GM12891 (cell line): ENCODE measurements around the gene ESYT2. TPM values are rescaled to one million over a fixed set of nuclear protein-coding genes. Genes with fewer than 3 reads are reported as not detected.
"Not testable (repeated sequence)": the region's sequence is repeated elsewhere in the genome, so short reads cannot be mapped to it uniquely, and the experiment has no call there.

Experiments used
- DNase-seq: peaks from one replicate; pipeline ENCODE4 v3.0.0; 2011; ENCODE audit warnings: low spot score; ENCODE audit not compliant: insufficient read length
- FAIRE-seq: peaks from 2 replicates; lab custom pipeline; 2011; peaks lifted over from hg19 to GRCh38; lab: Jason Lieb, UNC
- PAX5 ChIP-seq: IDR thresholded peaks from 2 replicates; pipeline ENCODE4 v1.6.1; 2011; ENCODE audit warnings: low read length, moderate library complexity, mild to moderate bottlenecking; ENCODE audit not compliant: insufficient read depth, severe bottlenecking
- POLR2A ChIP-seq: IDR thresholded peaks from 2 replicates; pipeline ENCODE4 v1.6.1; 2011; ENCODE audit warnings: low read depth, low read length, control low read depth
- POLR2AphosphoS5 ChIP-seq: IDR thresholded peaks from 2 replicates; pipeline ENCODE4 v1.6.1; 2011; ENCODE audit warnings: low read depth, low read length, control low read depth
- POU2F2 ChIP-seq: IDR thresholded peaks from 2 replicates; pipeline ENCODE4 v1.6.1; 2011; ENCODE audit warnings: low read depth, mild to moderate bottlenecking, control low read depth, low read length, moderate library complexity
- SPI1 ChIP-seq: IDR thresholded peaks from 2 replicates; pipeline ENCODE4 v1.6.1; 2011; ENCODE audit warnings: low read depth, low read length, control low read depth
- TAF1 ChIP-seq: IDR thresholded peaks from 2 replicates; pipeline ENCODE4 v1.6.1; 2011; ENCODE audit warnings: low read depth, low read length, control low read depth
- polyA plus RNA-seq: library from polyadenylated mRNA; unstranded; fragments of >200 nt; gene quantifications from one replicate; pipeline ENCODE4 v1.2.1, GENCODE V29; 2012; ENCODE audit warnings: low read depth, missing spikeins, inconsistent platforms; ENCODE audit not compliant: missing spikeins

Gene ESYT2
- polyA plus RNA-seq, result 15.4 TPM

GRCh38 chr7:158829342-158830210 is at the start of gene ESYT2:
Gene ESYT2, minus strand, starts transcription at chr7:158829509. Its CDS starts 91 bp downstream, at chr7:158829418.
- DNase-seq, result peak; percentile 90
- peak; percentile 73 for TF ChIP-seq POLR2A
- no peak for TF ChIP-seq PAX5
- TF ChIP-seq TAF1, result peak; percentile 69
- TF ChIP-seq POU2F2, result no peak
- TF ChIP-seq POLR2AphosphoS5, result peak; percentile 76
- TF ChIP-seq SPI1, result no peak
- FAIRE-seq, result peak; percentile 100

DNA sequence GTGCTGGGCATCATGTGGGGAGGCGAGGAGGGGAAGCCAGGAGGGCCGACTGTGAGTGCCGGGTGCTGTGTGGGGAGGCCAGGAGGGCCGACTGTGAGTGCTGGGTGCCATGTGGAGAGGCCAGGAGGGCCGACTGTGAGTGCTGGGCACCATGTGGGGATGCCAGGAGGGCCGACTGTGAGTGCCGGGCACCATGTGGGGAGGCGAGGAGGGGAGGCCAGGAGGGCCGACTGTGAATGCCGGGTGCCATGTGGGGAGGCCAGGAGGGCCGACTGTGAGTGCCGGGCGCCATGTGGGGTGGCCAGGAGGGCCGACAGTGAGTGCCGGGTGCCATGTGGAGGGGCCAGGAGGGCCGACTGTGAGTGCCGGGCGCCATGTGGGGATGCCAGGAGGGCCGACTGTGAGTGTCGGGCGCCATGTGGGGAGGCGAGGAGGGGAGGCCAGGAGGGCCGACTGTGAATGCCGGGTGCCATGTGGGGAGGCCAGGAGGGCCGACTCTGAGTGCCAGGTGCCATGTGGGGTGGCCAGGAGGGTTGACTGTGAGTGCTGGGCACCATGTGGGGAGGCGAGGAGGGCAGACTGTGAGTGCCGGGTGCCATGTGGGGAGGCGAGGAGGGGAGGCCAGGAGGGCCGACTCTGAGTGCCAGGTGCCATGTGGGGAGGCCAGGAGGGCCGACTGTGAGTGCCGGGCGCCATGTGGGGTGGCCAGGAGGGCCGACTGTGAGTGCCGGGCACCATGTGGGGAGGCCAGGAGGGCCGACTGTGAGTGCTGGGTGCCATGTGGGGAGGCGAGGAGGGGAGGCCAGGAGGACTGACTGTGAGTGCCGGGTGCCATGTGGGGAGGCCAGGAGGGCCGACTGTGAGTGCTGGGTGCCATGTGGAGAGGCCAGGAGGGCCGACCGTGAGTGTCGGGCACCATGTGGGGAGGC is 49.1 kb upstream of the ESYT2 start:
- not testable (repeated sequence) for FAIRE-seq

DNA sequence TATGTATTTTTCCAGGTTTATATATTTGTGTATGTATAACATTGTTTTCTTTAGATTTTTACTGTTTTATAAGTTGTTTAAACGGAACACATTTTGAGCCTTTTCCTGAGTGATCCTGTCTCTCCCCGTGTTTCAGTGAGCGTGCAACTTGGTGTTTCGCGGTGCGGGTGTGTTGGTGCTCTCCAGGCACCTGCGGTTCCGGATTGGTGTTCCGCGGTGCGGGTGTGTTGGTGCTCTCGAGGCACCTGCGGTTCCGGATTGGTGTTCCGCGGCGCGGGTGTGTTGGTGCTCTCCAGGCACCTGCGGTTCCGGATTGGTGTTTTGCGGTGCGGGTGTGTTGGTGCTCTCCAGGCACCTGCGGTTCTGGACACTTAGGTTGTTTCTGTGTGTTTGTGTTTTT is 47.7 kb upstream of the ESYT2 start:
- DNase-seq (no peak), FAIRE-seq (no peak)
- TF ChIP-seq POU2F2 (no peak), TAF1 (no peak), PAX5 (no peak), POLR2A (no peak), SPI1 (no peak), POLR2AphosphoS5 (no peak)

More for the DNA sequence above, 49.1 kb upstream of the ESYT2 start:
- DNase-seq, result not testable (repeated sequence)

GRCh38 chr7:158869876-158870275 is 40.6 kb upstream of the ESYT2 start:
- no peak for FAIRE-seq
- TF ChIP-seq POU2F2 (no peak), TAF1 (no peak), PAX5 (no peak), POLR2AphosphoS5 (no peak), POLR2A (no peak), SPI1 (no peak)
- no peak for DNase-seq

DNA sequence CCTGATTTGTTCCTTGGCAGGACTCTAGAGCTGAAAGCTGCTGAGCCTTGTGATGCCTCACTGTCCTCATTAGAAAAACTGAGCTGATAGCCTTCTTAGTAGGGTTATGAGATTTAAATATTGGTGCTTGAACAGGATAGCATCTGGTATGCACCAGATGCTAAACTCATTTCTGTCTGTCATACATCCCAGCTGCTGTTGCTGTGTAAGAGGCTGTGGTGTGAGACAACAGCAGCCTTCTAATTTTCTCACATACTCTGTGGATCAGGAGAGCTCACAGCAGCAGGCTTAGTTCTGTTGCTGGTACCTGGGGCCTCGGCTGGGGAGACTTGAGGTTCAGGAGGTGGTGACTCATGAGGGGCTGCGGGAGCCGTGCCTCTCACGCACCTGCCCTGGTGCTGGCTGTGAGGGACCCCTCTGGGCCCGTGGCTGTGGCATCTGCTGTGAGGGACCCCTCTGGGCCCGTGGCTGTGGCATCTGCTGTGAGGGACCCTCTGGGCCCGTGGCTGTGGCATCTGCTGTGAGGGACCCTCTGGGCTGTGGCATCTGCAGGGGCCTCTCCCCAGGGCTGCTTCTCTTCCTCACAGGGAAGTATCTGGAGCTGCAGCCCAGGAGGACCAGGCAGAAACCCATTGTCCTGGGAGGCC is 39.6 kb upstream of the ESYT2 start:
- FAIRE-seq, result no peak
- DNase-seq, result no peak
- TF ChIP-seq SPI1 (no peak), POU2F2 (no peak), POLR2A (no peak), PAX5 (no peak), POLR2AphosphoS5 (no peak), TAF1 (no peak)

GRCh38 chr7:158867214-158867984 is 38.1 kb upstream of the ESYT2 start:
- TF ChIP-seq POLR2AphosphoS5, result no peak
- TF ChIP-seq POU2F2, result no peak
- TF ChIP-seq SPI1, result no peak
- no peak for TF ChIP-seq PAX5
- no peak for TF ChIP-seq POLR2A
- TF ChIP-seq TAF1, result no peak
- FAIRE-seq, result no peak
- DNase-seq, result no peak

DNA sequence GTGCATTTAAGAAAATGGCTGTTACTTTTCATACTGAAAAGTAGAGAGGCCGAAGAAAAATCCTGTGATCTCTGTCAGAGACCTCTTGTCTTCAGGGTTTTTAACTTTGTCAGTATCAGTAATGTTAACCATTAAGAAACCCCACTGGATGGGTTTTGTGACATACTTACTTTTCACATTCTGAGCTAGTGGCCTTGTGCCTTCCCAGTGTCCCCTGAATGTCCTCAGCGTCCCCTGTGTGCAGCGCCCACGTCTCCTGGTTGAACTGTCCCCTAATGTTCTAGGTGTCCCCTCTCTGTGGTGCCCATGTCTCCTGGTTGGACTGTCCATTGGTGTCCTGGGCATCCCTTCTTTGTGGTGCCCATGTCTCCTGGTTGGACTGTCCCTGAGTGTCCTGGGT is 36.7 kb upstream of the ESYT2 start:
- no peak for TF ChIP-seq SPI1
- TF ChIP-seq POLR2A, result no peak
- no peak for TF ChIP-seq POLR2AphosphoS5
- TF ChIP-seq PAX5, result no peak
- TF ChIP-seq POU2F2, result no peak
- TF ChIP-seq TAF1, result no peak
- no peak for DNase-seq
- FAIRE-seq, result peak; percentile 43

- TF ChIP-seq PAX5 (no peak), POLR2AphosphoS5 (no peak), POU2F2 (no peak), SPI1 (no peak), POLR2A (no peak), TAF1 (no peak)
- FAIRE-seq, result no peak
- DNase-seq, result no peak
Measured at GRCh38 chr7:158865462-158865922, 36.2 kb upstream of the ESYT2 start.

GRCh38 chr7:158864833-158865232 is 35.5 kb upstream of the ESYT2 start:
- DNase-seq (no peak), FAIRE-seq (peak; percentile 20)
- TF ChIP-seq PAX5, result no peak
- no peak for TF ChIP-seq POU2F2
- TF ChIP-seq TAF1, result no peak
- no peak for TF ChIP-seq POLR2AphosphoS5
- TF ChIP-seq POLR2A, result no peak
- TF ChIP-seq SPI1, result no peak
